K562 (cell line): Measurements from ENCODE around the gene SNX14. TPM values are rescaled to one million over a fixed set of nuclear protein-coding genes. Genes with fewer than 3 reads are reported as not detected.

Experiments
- ATAC-seq: fragments of 200-7000 bp; cut with Tn5 transposase; 3 replicates; pipeline ENCODE4 v1.9.1; 2020; ENCODE audit warnings: moderate library complexity
- BruUV-seq: library from RNA; stranded (reverse); fragments of 400-500 nt; replicated peaks from 2 replicates; lab custom pipeline; 2021; lab: Mats Ljungman, UMichigan
- CTCF ChIA-PET: fragments of 300-600 bp; formaldehyde crosslinking; extraction: SDS; loops from one replicate; lab custom pipeline; 2021; ENCODE audit warnings: low intra/inter-chr PET ratio; lab: Yijun Ruan, JAX
- POLR2A ChIA-PET: fragments of 300-600, 350-650 bp; sonication (Branson Sonifier 250); formaldehyde crosslinking; extraction: SDS; loops from one replicate; lab custom pipeline; 2021; ENCODE audit warnings: antibody characterized with exemption, inconsistent platforms; lab: Yijun Ruan, JAX
- DNase-seq, 4 experiments: peaks; one replicate each; pipeline versions ENCODE4 v3.0.0 to v3.0.0-alpha.2; 2011 to 2018; ENCODE audit warnings: low spot score in 3 of 4, mixed read lengths in 3 of 4; ENCODE audit errors: extremely low read depth in 1 of 4
- FAIRE-seq: peaks from 2 replicates; lab custom pipeline; 2011; peaks lifted over from hg19 to GRCh38; lab: Jason Lieb, UNC
- H2AFZ ChIP-seq: 2 replicates; pipeline ENCODE4 v1.6.0; 2011; ENCODE audit warnings: low read depth, low read length, control low read depth, inconsistent platforms
- H3K27ac ChIP-seq: fragments of 200-600 bp; 3 replicates; pipeline ENCODE4 v1.8.0; 2011; ENCODE audit warnings: low read depth, mild to moderate bottlenecking, control low read depth, inconsistent platforms, low read length, moderate library complexity, mixed read lengths; ENCODE audit errors: extremely low read depth
- H3K27me3 ChIP-seq, 2 experiments: fragments of 300-600 bp in 1 of 2; 2 replicates in 1 of 2; 3 replicates in 1 of 2; pipeline versions ENCODE4 v1.6.0 to v1.8.0; 2011; ENCODE audit warnings: inconsistent platforms in 2 of 2, low read length in 2 of 2, mild to moderate bottlenecking in 1 of 2, mixed read lengths in 1 of 2, moderate library complexity in 1 of 2; ENCODE audit not compliant: control insufficient read depth in 2 of 2, insufficient read depth in 2 of 2
- H3K36me3 ChIP-seq: fragments of 300-600 bp; 3 replicates; pipeline ENCODE4 v1.8.0; 2011; ENCODE audit warnings: mild to moderate bottlenecking, low read length, inconsistent platforms; ENCODE audit not compliant: control insufficient read depth, insufficient read depth
- H3K4me1 ChIP-seq, 2 experiments: fragments of 200-600 bp in 1 of 2; replicated peaks in 1 of 2; 2 replicates in 1 of 2; 3 replicates in 1 of 2; pipeline versions ENCODE4 v1.5.1 to v1.8.0; 2011; ENCODE audit warnings: inconsistent platforms in 2 of 2, low read length in 2 of 2, mild to moderate bottlenecking in 1 of 2, mixed read lengths in 1 of 2, moderate library complexity in 1 of 2; ENCODE audit not compliant: control insufficient read depth in 2 of 2, insufficient read depth in 2 of 2
- H3K4me2 ChIP-seq: 2 replicates; pipeline ENCODE4 v1.6.1; 2011; ENCODE audit warnings: low read length, control low read depth, inconsistent platforms, mixed read lengths; ENCODE audit not compliant: insufficient read depth
- H3K4me3 ChIP-seq: fragments of 200-600 bp; sonication (generic), shearing (Covaris generic); 2 replicates; pipeline ENCODE4 v1.5.1; 2016; ENCODE audit warnings: control low read depth, inconsistent platforms
- H3K79me2 ChIP-seq: fragments of 200-600 bp; 3 replicates; pipeline ENCODE4 v1.8.0; 2011; ENCODE audit warnings: low read length, inconsistent platforms; ENCODE audit not compliant: control insufficient read depth, insufficient read depth
- H3K9ac ChIP-seq, 2 experiments: 2 replicates each; pipeline versions ENCODE4 v1.6.0 to v1.6.1; 2011; ENCODE audit warnings: low read depth in 2 of 2, low read length in 2 of 2, control low read depth in 1 of 2, inconsistent platforms in 1 of 2, mild to moderate bottlenecking in 1 of 2, mixed read lengths in 1 of 2; ENCODE audit not compliant: insufficient read depth in 1 of 2
- H3K9me1 ChIP-seq: one replicate; pipeline ENCODE4 v1.6.0; 2011; ENCODE audit warnings: inconsistent platforms, mild to moderate bottlenecking, low read length, moderate library complexity; ENCODE audit not compliant: control insufficient read depth, insufficient read depth
- H3K9me3 ChIP-seq: replicated peaks from 2 replicates; pipeline ENCODE4 v1.5.1; 2011; ENCODE audit warnings: low read depth, low read length, inconsistent platforms; ENCODE audit not compliant: control insufficient read depth, insufficient read depth
- H4K20me1 ChIP-seq: replicated peaks from 2 replicates; pipeline ENCODE4 v1.6.1; 2011; ENCODE audit warnings: low read length, inconsistent platforms, mixed read lengths; ENCODE audit not compliant: control insufficient read depth, insufficient read depth
- C11orf30 ChIP-seq: fragments of 450-650 bp; IDR thresholded peaks from 2 replicates; pipeline ENCODE4 v1.6.1; 2016; ENCODE audit warnings: low read depth, mild to moderate bottlenecking
- CCNT2 ChIP-seq: IDR thresholded peaks from 2 replicates; pipeline ENCODE4 v1.6.1; 2011; ENCODE audit warnings: borderline replicate concordance, low read depth, mild to moderate bottlenecking, moderate library complexity, mixed read lengths, low read length; ENCODE audit not compliant: insufficient read length; ENCODE audit errors: extremely low read depth
- EP300 ChIP-seq: IDR thresholded peaks from 2 replicates; pipeline ENCODE4 v1.6.1; 2012; ENCODE audit warnings: low read length, improper control_type of control experiment
- MAFF ChIP-seq: IDR thresholded peaks from 2 replicates; pipeline ENCODE4 v1.6.1; 2012; ENCODE audit warnings: low read length, improper control_type of control experiment
- MTA2 ChIP-seq: fragments of 450-650 bp; IDR thresholded peaks from 2 replicates; pipeline ENCODE4 v1.6.1; 2016; ENCODE audit warnings: low read depth
- NEUROD1 ChIP-seq: fragments of 150-350 bp; IDR thresholded peaks from 2 replicates; pipeline ENCODE4 v1.6.1; 2014; ENCODE audit warnings: borderline replicate concordance, low read length, low read depth; ENCODE audit not compliant: partially characterized antibody
- ZNF316 ChIP-seq: fragments of 450-650 bp; IDR thresholded peaks from 2 replicates; pipeline ENCODE4 v1.6.1; 2016
- WGBS: fragments of 100-300 bp; shearing (Covaris generic); methylation state at CpG from one replicate; pipeline ENCODE4 v1.1.6; 2016; ENCODE audit warnings: low coverage, mixed read lengths; ENCODE audit not compliant: insufficient coverage; ENCODE audit errors: missing lambda C conversion rate; 5-methylcytosine and 5-hydroxymethylcytosine counted together
- in situ Hi-C: fragments of 300-500 bp; cut with MboI; formaldehyde crosslinking; loops from 4 replicates; pipeline ENCODE4 v1.15.0; 2018; ENCODE audit warnings: inconsistent platforms, mixed read lengths
- intact Hi-C: fragments of 100-400 bp; cut with micrococcal nuclease; formaldehyde crosslinking; loops from 2 replicates; pipeline ENCODE4 v1.14.2; 2022
- polyA plus RNA-seq, 8 experiments: library from polyadenylated mRNA; depleted of rRNA in 4 of 8; stranded (reverse) in 5 of 8; unstranded in 3 of 8; fragments of >200 nt; fragmentation: Nextera tagmentation in 2 of 8; fragmentation: Illumina TruSeq in 1 of 8; extraction: Ambion mirVana in 2 of 8; extraction: Trizol in 1 of 8; gene quantifications; 2 replicates each; pipeline versions ENCODE4 v1.2.1 to v1.2.3, GENCODE V29; 2011 to 2014; ENCODE audit warnings: inconsistent platforms in 1 of 8, missing spikeins in 1 of 8
- total RNA-seq, 7 experiments: library from RNA; depleted of rRNA in 6 of 7; stranded (reverse); fragments of >200 nt in 6 of 7; fragmentation: Illumina TruSeq in 2 of 7; extraction: Trizol in 2 of 7; gene quantifications; 2 replicates each; pipeline versions ENCODE4 v1.2.1 to v1.2.3, GENCODE V29; 2011 to 2021; ENCODE audit warnings: low replicate concordance in 1 of 7
- TF ChIP-seq, protein P1 (sequence below): sonication (generic); formaldehyde crosslinking; IDR thresholded peaks from 2 replicates; pipeline ENCODE4 v1.8.1; 2022; ENCODE audit warnings: missing genetic modification reagents

The SNX14 gene
- total and polyA plus RNA-seq, 9 of the 15 experiments (the other 6 are each of a cell fraction or from before 2014, with no cell fraction given), result 46.5 to 140 (median 71.2) TPM

DNA sequence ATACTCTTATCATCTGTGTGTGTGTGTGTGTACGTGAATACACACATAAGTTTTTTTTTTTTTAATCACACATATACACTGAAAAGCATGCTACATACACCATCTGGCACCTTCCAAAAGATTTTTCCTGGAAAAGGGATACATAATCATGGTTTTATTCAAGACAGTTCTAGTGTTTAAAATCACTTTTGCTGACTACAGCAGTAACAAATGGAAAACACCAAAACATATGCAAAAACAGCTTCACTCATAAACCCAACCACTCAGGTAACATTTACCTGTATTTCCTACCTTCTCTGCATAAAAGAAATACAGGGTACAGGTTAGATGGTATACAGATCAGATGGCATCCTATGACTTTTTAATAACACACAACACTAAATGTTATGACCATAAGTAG, 2.5 kb downstream of the SNX14 start:
- no peak overlapping the region for H3K9ac ChIP-seq
- WGBS, result 100% methylated on average over 1 of the region's 1 CpG
- POLR2A ChIA-PET, result interaction anchor here (1.2 to 3.2 kb wide), 2 partner anchors 10 to 88 kb away, joined by 3 to 14 read pairs; no protein-coding TSS in a partner anchor
- H4K20me1 ChIP-seq, result no peaks in the 10 kb centered on the region
- CTCF ChIA-PET, result no interaction called here
- H3K27ac ChIP-seq, result no peak overlapping the region
- H3K79me2 ChIP-seq, result peaks cover 88% of the 10 kb centered on the region
- peaks cover 20% of the 10 kb centered on the region; the same call in 2 of the 3 replicates for H3K36me3 ChIP-seq
- no peak overlapping the region for H3K4me2 ChIP-seq
- no peak for ATAC-seq
- intact Hi-C loops (loop anchor here (5.0 kb wide), 1 partner anchor 86 kb away; no protein-coding TSS in a partner anchor), in situ Hi-C loops (no loop called here)
- H3K27me3 ChIP-seq, result no peaks in the 10 kb centered on the region
- H3K9me3 ChIP-seq, result peaks cover 3% of the 10 kb centered on the region
- no TSS peak for BruUV-seq
- H3K4me3 ChIP-seq, result no peak overlapping the region
- no peak for DNase-seq
- H2AFZ ChIP-seq, result no peak overlapping the region
- H3K9me1 ChIP-seq, result no peaks in the 10 kb centered on the region
- no peak for FAIRE-seq
- peaks cover 10 to 16% of the 10 kb centered on the region in 2 experiments; a peak in 4 of 5 replicates for H3K4me1 ChIP-seq
- TF ChIP-seq CCNT2 (no peak), ZNF316 (peak; percentile 53), MTA2 (no peak), EP300 (no peak), NEUROD1 (no peak), C11orf30 (peak; percentile 42; the same call in 1 of the 2 replicates), MAFF (peak; percentile 13; the same call in 1 of the 2 replicates)
- TF ChIP-seq, protein P1, sequence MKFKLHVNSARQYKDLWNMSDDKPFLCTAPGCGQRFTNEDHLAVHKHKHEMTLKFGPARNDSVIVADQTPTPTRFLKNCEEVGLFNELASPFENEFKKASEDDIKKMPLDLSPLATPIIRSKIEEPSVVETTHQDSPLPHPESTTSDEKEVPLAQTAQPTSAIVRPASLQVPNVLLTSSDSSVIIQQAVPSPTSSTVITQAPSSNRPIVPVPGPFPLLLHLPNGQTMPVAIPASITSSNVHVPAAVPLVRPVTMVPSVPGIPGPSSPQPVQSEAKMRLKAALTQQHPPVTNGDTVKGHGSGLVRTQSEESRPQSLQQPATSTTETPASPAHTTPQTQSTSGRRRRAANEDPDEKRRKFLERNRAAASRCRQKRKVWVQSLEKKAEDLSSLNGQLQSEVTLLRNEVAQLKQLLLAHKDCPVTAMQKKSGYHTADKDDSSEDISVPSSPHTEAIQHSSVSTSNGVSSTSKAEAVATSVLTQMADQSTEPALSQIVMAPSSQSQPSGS (CRISPR knock-in tag), result no peak
